Measurements from ENCODE around the gene SLC26A1.

GRCh38 chr4:1022739-1023066 is 29.5 kb upstream of the SLC26A1 start:
- TF ChIP-seq CTCF (IDR thresholded peaks at IDR 0.05) (no peak), POLR2A (IDR thresholded peaks at IDR 0.05) (no peak)

All from lower leg skin (tissue), 3 donors.